Esophagus muscularis mucosa (tissue), 4 donors: Measurements from ENCODE around the gene C8B. TPM values are rescaled to one million over a fixed set of nuclear protein-coding genes. Genes with fewer than 3 reads are reported as not detected.

Experiments
- DNase-seq: peaks from one replicate; pipeline ENCODE4 v3.0.0-alpha.2; 2017; ENCODE audit errors: extremely low spot score
- H3K27ac ChIP-seq, 4 donors: fragments of 200-600 bp; sonication (generic); replicated peaks in 1 of 4; 1 replicate in 3 of 4; 2 replicates in 1 of 4; pipeline ENCODE4 v1.5.1; 2016 to 2019; ENCODE audit warnings: mild to moderate bottlenecking in 1 of 4
- H3K27me3 ChIP-seq, 4 donors: fragments of 200-600 bp; sonication (generic); one replicate each; pipeline versions ENCODE4 v1.5.1 to v1.6.0; 2016 to 2019
- H3K36me3 ChIP-seq, 4 donors: fragments of 200-600 bp; sonication (generic); one replicate each; pipeline ENCODE4 v1.5.1; 2016 to 2019
- H3K4me1 ChIP-seq, 4 donors: fragments of 200-600 bp; sonication (generic); one replicate each; pipeline ENCODE4 v1.5.1; 2016 to 2019
- H3K4me3 ChIP-seq, 4 donors: fragments of 200-600 bp; sonication (generic); 1 replicate in 2 of 4; 2 replicates in 2 of 4; pipeline ENCODE4 v1.5.1; 2016 to 2019; ENCODE audit warnings: mild to moderate bottlenecking in 4 of 4, moderate library complexity in 1 of 4
- H3K9me3 ChIP-seq, 4 donors: fragments of 200-600 bp; sonication (generic); 1 replicate in 3 of 4; 2 replicates in 1 of 4; pipeline ENCODE4 v1.5.1; 2016 to 2019
- EP300 ChIP-seq: sonication (generic); formaldehyde crosslinking; IDR thresholded peaks from one replicate; pipeline ENCODE4 v1.6.1; 2017; ENCODE audit warnings: antibody characterized with exemption
- POLR2A ChIP-seq: fragments of 450-650 bp; IDR thresholded peaks from one replicate; pipeline ENCODE4 v1.6.1; 2017; ENCODE audit warnings: antibody characterized with exemption, moderate library complexity, mild to moderate bottlenecking, low read depth
- POLR2AphosphoS5 ChIP-seq, 2 donors: sonication (generic); formaldehyde crosslinking; IDR thresholded peaks; one replicate each; pipeline ENCODE4 v1.6.1; 2017; ENCODE audit warnings: antibody characterized with exemption in 2 of 2
- WGBS: methylation state at CpG from one replicate; pipeline ENCODE4 v1.1.5; 2018; 5-methylcytosine and 5-hydroxymethylcytosine counted together
- intact Hi-C: fragments of 100-400 bp; cut with DNase I; formaldehyde crosslinking; loops from one replicate; pipeline ENCODE4 v1.15.1; 2023
- total RNA-seq, 4 donors: library from RNA; depleted of rRNA; stranded (reverse); fragments of >200 nt; gene quantifications; one replicate each; pipeline versions ENCODE4 v1.1.0 to v1.2.1, GENCODE V29; 2016
- TF ChIP-seq, protein P1 (sequence below), 3 experiments: fragments of 200-600 bp in 2 of 3; fragments of 450-650 bp in 1 of 3; sonication (generic) in 2 of 3; IDR thresholded peaks; one replicate each; pipeline ENCODE4 v1.5.1; 2017 to 2019; ENCODE audit warnings: antibody characterized with exemption in 3 of 3, mild to moderate bottlenecking in 2 of 3, moderate library complexity in 1 of 3

C8B gene
- total RNA-seq, 4 donors from 2014 or later: not detected

DNA sequence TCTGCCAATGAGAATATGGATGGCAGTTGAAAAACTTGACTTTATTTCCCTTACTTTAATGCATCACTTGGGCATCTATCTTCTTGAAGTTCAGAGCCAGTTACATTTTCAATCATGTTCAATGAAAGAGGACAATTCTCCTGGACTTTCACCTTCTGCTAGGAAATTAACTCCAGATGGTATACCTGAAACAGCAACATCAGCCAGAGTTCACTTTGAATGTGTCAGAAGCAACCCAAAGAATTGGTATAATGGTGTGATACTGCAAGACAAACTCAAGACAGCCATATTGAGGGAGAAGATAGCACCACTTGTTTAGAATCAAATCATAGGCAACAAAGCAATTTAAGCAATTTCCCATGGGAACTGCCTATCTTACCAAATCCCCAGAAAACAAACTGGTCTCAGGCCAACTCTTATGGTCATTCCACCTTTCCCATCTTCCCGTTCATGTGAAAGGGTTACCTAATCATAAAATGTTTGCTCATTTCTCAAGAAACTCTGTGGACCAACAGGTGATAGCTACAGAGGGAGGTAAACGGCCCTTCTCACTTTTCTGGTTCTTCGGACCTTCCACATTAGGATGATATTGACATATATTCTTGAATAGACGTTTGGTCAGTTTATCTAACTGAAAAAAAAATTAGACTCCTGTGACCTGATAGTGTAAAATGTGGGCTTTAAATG, 29.7 kb upstream of the C8B start:
- no peaks in the 10 kb centered on the region for H3K36me3 ChIP-seq
- H3K9me3 ChIP-seq: no peaks in the 10 kb centered on the region
- H3K4me1 ChIP-seq: no peaks in the 10 kb centered on the region
- intact Hi-C loops: no loop called here
- TF ChIP-seq POLR2AphosphoS5 (IDR thresholded peaks at IDR 0.05): no peak
- no peak for TF ChIP-seq EP300
- TF ChIP-seq, protein P1, sequence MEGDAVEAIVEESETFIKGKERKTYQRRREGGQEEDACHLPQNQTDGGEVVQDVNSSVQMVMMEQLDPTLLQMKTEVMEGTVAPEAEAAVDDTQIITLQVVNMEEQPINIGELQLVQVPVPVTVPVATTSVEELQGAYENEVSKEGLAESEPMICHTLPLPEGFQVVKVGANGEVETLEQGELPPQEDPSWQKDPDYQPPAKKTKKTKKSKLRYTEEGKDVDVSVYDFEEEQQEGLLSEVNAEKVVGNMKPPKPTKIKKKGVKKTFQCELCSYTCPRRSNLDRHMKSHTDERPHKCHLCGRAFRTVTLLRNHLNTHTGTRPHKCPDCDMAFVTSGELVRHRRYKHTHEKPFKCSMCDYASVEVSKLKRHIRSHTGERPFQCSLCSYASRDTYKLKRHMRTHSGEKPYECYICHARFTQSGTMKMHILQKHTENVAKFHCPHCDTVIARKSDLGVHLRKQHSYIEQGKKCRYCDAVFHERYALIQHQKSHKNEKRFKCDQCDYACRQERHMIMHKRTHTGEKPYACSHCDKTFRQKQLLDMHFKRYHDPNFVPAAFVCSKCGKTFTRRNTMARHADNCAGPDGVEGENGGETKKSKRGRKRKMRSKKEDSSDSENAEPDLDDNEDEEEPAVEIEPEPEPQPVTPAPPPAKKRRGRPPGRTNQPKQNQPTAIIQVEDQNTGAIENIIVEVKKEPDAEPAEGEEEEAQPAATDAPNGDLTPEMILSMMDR (IDR thresholded peaks at IDR 0.05): no peak
- no peak for TF ChIP-seq POLR2A
- no peak overlapping the region for H3K27ac ChIP-seq
- H3K27me3 ChIP-seq: no peaks in the 10 kb centered on the region
- no peak for DNase-seq
- H3K4me3 ChIP-seq: no peak overlapping the region
- 89% methylated on average over 4 of the region's 4 CpGs for WGBS

DNA sequence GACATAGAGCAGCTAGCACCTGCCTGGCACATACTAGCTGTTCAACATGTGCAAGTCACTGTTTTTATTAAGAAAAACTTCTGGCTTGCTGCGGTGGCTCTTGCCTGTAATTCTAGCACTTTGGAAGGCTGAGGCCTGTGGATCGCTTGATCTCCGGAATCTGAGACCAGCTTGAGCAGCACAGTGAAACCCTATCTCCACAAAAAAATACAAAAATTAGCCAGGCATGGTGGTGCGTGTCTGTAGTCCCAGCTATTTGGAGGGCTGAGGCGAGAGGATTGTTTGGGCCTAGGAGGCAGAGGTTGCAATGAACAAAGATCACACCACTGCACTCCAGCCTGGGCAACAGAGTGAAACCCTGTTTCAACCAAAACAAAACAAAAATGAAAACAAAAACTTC, 27.7 kb upstream of the C8B start:
- 95% methylated on average over 5 of the region's 5 CpGs for WGBS
- no peak for DNase-seq
- Histone ChIP-seq H3K27me3 (no peaks in the 10 kb centered on the region), H3K36me3 (no peaks in the 10 kb centered on the region), H3K4me1 (no peaks in the 10 kb centered on the region), H3K9me3 (no peaks in the 10 kb centered on the region), H3K4me3 (no peak overlapping the region), H3K27ac (no peak overlapping the region)
- no peak for TF ChIP-seq POLR2AphosphoS5 (IDR thresholded peaks at IDR 0.05)
- TF ChIP-seq POLR2A: no peak
- no peak for TF ChIP-seq EP300
- TF ChIP-seq, protein P1 (IDR thresholded peaks at IDR 0.05): no peak
- intact Hi-C loops: no loop called here

DNA sequence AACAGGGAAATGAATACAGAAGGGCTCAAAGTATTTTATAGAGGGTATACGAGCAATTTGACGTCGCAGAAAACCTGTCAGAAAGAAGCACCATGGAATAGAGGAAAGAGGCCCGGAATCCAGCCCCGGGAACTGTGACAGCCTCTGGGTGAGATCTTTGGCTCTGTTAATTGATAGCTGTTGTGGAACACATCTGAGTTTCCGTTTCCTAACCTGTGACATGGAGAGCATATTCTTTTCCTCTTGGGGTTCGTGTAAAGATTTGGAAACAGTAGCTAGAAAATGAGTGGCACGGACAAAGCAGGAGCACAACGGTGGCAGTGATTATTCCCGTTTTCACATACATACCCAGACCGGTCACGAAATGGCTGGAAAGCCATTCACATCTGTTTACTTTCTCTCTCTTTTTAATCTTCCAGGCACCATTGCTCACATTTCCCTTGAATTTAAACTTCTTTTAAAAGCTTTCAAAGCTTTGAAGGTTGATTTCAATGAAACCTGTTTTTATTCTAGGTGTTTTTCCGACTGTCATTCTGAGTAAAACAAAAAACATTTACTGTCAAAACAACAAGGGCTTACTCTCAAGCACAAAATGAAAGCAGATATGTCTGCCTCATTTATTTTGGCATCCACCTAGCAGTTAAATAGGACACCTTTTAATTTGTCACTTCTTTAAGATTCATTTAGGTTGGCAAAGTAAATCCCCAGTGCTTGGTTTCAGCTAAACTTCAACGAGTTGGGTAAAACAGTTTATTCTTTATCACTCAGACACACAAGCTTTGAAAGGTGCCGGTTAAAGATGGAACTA, 26.7 kb upstream of the C8B start:
- Histone ChIP-seq H3K4me1 (no peaks in the 10 kb centered on the region), H3K27ac (no peak overlapping the region), H3K4me3 (no peak overlapping the region), H3K9me3 (no peaks in the 10 kb centered on the region), H3K27me3 (no peaks in the 10 kb centered on the region), H3K36me3 (no peaks in the 10 kb centered on the region)
- DNase-seq: no peak
- 78% methylated on average over 15 of the region's 15 CpGs for WGBS
- intact Hi-C loops: no loop called here
- TF ChIP-seq, protein P1 (IDR thresholded peaks at IDR 0.05): no peak
- TF ChIP-seq POLR2A (no peak), EP300 (no peak), POLR2AphosphoS5 (IDR thresholded peaks at IDR 0.05) (no peak)

DNA sequence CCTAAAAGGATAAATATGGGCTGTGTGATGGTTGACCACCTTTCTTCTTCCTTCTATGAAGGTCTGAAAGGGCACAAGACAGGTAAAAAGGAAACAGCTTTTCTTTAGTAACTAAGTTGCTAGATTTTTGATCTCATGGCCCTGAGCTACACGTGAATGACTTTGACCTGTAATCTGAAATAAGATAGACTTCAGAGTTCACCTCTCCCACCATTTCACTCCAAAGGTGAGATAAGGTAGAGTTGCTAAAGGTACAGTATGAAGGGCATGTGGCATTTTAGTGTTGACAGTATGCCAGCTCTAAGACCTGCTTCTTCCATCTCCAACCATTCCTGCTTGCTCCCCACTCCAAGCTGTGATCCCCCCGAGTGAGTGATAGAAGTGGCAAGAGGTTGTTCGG, 25.8 kb upstream of the C8B start:
- H3K4me3 ChIP-seq: no peak overlapping the region
- TF ChIP-seq POLR2A: no peak
- TF ChIP-seq EP300: no peak
- TF ChIP-seq, protein P1 (IDR thresholded peaks at IDR 0.05): no peak
- no peak for TF ChIP-seq POLR2AphosphoS5 (IDR thresholded peaks at IDR 0.05)
- DNase-seq: no peak

More for the DNA sequence above, 25.8 kb upstream of the C8B start:
- H3K27ac ChIP-seq: no peak overlapping the region
- no peaks in the 10 kb centered on the region for H3K36me3 ChIP-seq
- H3K4me1 ChIP-seq: no peaks in the 10 kb centered on the region
- no peaks in the 10 kb centered on the region for H3K27me3 ChIP-seq
- H3K9me3 ChIP-seq: no peaks in the 10 kb centered on the region
- intact Hi-C loops: no loop called here
- 90% methylated on average over 3 of the region's 3 CpGs for WGBS
